Glutamatergic neuron (in vitro differentiated cells): ENCODE results near the gene FLT4. TPM values are rescaled to one million over a fixed set of nuclear protein-coding genes. Genes with fewer than 3 reads are reported as not detected.
A peak's percentile ranks its signal among the peaks of the same experiment; 100 is the strongest.
"Not testable (repeated sequence)": the region's sequence is repeated elsewhere in the genome, so short reads cannot be mapped to it uniquely, and the experiment has no call there.

ENCODE experiments used
- DNase-seq: peaks from one replicate; pipeline ENCODE4 v3.0.0; 2022
- H3K27ac Mint-ChIP-seq: one replicate; pipeline ENCODE4 v1.8.0; 2020; ENCODE audit warnings: mild to moderate bottlenecking, mixed read lengths, inconsistent platforms; ENCODE audit not compliant: unreplicated experiment
- H3K27me3 Mint-ChIP-seq: one replicate; pipeline ENCODE4 v1.8.0; 2020; ENCODE audit warnings: mild to moderate bottlenecking, moderate library complexity, mixed read lengths, inconsistent platforms; ENCODE audit not compliant: unreplicated experiment
- H3K36me3 Mint-ChIP-seq: one replicate; pipeline ENCODE4 v1.8.0; 2020; ENCODE audit warnings: mild to moderate bottlenecking, mixed read lengths, inconsistent platforms; ENCODE audit not compliant: unreplicated experiment
- H3K4me1 Mint-ChIP-seq: one replicate; pipeline ENCODE4 v1.8.0; 2020; ENCODE audit warnings: mild to moderate bottlenecking, low read depth, mixed read lengths, inconsistent platforms; ENCODE audit not compliant: unreplicated experiment
- H3K4me3 Mint-ChIP-seq: one replicate; pipeline ENCODE4 v1.8.0; 2020; ENCODE audit warnings: mild to moderate bottlenecking, mixed read lengths, inconsistent platforms; ENCODE audit not compliant: unreplicated experiment
- H3K9me3 Mint-ChIP-seq: one replicate; pipeline ENCODE4 v1.8.0; 2020; ENCODE audit warnings: mild to moderate bottlenecking, moderate library complexity, mixed read lengths, inconsistent platforms; ENCODE audit not compliant: unreplicated experiment
- CTCF ChIP-seq: fragments of 200-600 bp; sonication (generic); IDR thresholded peaks from one replicate; pipeline ENCODE4 v1.5.0; 2021; ENCODE audit not compliant: partially characterized antibody, unreplicated experiment
- total RNA-seq: library from RNA; stranded (reverse); fragmentation: NEBNext Ultra II Directional; extraction: Animal tissue kit (Norgen Biotek cat#: 25700); gene quantifications from one replicate; pipeline ENCODE4 v1.2.1, GENCODE V29; 2021; ENCODE audit not compliant: unreplicated experiment

Gene FLT4
- total RNA-seq, 1 donor from 2014 or later = 0.17 TPM

- Mint-ChIP-seq H3K36me3 (peaks cover under 1% of the 10 kb centered on the region), H3K4me3 (no peak overlapping the region), H3K4me1 (no peaks in the 10 kb centered on the region), H3K9me3 (no peaks in the 10 kb centered on the region), H3K27me3 (peaks cover 5% of the 10 kb centered on the region), H3K27ac (no peak overlapping the region)
- no peak for TF ChIP-seq CTCF
- no peak for DNase-seq
Measured at GRCh38 chr5:180684623-180685161, 35.3 kb upstream of the FLT4 start.

DNA sequence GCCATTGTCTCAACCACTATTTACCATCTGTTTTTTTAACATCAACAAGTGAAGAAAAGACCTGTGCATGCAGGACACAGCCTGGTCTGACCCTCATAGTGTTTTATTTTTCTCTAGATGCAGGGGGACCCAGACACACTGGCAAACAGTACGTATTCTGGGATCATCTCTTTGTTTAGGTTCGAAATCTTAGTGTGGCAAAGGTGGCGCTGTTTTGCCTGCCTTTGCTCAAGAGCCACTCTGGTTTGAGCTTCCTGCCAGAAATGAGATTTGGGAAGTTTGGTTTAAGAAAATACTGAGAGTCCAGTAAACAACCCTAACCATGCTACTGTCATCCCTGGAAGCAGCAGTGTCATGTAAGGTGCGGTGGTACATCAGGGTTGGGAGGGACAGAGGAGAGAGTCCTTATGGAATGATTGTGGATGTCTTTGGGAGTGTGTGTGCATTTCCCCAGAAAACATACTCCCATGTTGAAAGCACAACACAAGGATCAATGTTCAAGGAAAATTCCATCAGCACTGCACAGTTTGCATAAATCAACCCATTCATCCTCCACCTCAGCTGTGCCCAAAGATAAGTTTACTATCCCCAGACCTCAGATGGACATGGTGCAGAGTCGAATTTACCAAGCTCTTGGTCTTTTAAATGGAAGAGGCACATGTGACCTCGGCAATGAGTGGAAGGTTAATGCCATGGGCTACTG, 34.0 kb upstream of the FLT4 start:
- Mint-ChIP-seq H3K9me3 (no peaks in the 10 kb centered on the region), H3K4me3 (no peak overlapping the region), H3K27me3 (peaks cover 5% of the 10 kb centered on the region), H3K36me3 (peaks cover 6% of the 10 kb centered on the region), H3K4me1 (no peaks in the 10 kb centered on the region), H3K27ac (no peak overlapping the region)
- no peak for DNase-seq
- no peak for TF ChIP-seq CTCF

- no peak for TF ChIP-seq CTCF
- H3K27ac Mint-ChIP-seq = no peak overlapping the region
- no peaks in the 10 kb centered on the region for H3K9me3 Mint-ChIP-seq
- DNase-seq = no peak
- no peak overlapping the region for H3K4me3 Mint-ChIP-seq
- H3K36me3 Mint-ChIP-seq = peaks cover 6% of the 10 kb centered on the region
- H3K4me1 Mint-ChIP-seq = no peaks in the 10 kb centered on the region
- peaks cover 5% of the 10 kb centered on the region for H3K27me3 Mint-ChIP-seq
Measured at GRCh38 chr5:180682560-180682959, 33.2 kb upstream of the FLT4 start.

DNA sequence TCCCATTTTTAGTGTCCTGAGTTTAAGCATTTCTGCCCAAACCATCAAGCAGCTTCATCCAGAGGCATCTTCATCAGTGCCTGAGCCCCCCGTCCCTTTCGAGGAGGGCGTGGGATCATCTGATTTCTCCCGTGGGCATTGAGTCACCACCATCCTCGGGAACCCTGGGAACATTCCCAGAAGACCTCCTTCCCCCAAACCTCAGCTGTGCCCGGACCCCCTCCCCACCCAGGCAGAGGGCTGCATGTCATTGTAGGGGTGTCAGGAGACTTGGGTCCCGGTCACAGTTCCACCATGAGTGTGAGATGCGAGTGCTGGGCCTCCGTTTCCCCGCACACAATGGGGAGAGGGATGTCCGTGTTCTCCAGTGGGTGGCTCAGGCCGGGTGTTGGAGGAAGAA, 32.6 kb upstream of the FLT4 start:
- H3K9me3 Mint-ChIP-seq, DNase-seq, H3K27ac Mint-ChIP-seq, H3K36me3 Mint-ChIP-seq, H3K4me3 Mint-ChIP-seq, H3K4me1 Mint-ChIP-seq, H3K27me3 Mint-ChIP-seq: not testable (repeated sequence)

- not testable (repeated sequence) for H3K36me3 Mint-ChIP-seq, H3K27ac Mint-ChIP-seq, H3K9me3 Mint-ChIP-seq, H3K27me3 Mint-ChIP-seq, H3K4me3 Mint-ChIP-seq, H3K4me1 Mint-ChIP-seq, DNase-seq
Measured at GRCh38 chr5:180678319-180678718, 28.9 kb upstream of the FLT4 start.

DNA sequence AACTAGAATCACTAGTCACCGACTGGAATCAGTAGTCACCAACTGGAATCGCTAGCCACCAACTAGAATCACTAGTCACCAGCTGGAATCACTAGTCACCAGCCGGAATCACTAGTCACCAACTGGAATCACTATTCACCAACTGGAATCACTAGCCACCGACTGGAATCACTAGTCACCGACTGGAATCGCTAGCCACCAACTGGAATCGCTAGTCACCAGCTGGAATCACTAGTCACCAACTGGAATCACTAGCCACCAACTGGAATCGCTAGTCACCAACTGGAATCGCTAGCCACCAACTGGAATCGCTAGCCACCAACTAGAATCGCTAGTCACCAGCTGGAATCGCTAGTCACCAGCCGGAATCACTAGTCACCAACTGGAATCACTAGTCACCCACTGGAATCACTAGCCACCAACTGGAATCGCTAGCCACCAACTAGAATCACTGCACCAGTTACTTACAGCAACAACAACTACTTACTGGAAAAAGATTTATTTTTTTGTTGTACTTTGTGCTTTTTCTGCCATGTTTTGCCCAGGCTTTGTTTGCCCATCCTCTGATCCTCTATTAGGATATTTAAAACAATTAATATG, 25.7 kb upstream of the FLT4 start:
- Mint-ChIP-seq H3K4me1 (no peaks in the 10 kb centered on the region), H3K9me3 (no peaks in the 10 kb centered on the region), H3K4me3 (peak overlapping the region; percentile 76), H3K27me3 (peaks cover 9% of the 10 kb centered on the region), H3K27ac (no peak overlapping the region), H3K36me3 (peaks cover 9% of the 10 kb centered on the region)
- no peak for DNase-seq
- TF ChIP-seq CTCF = no peak

- not testable (repeated sequence) for H3K4me1 Mint-ChIP-seq, H3K36me3 Mint-ChIP-seq, H3K9me3 Mint-ChIP-seq, H3K27ac Mint-ChIP-seq
- peak; percentile 40 for DNase-seq
- peaks cover 11% of the 10 kb centered on the region for H3K27me3 Mint-ChIP-seq
- peak overlapping the region; percentile 76 for H3K4me3 Mint-ChIP-seq
Measured at GRCh38 chr5:180674090-180674475, 24.7 kb upstream of the FLT4 start.
